ENCODE results near the gene PUSL1.

Gene PUSL1

DNA sequence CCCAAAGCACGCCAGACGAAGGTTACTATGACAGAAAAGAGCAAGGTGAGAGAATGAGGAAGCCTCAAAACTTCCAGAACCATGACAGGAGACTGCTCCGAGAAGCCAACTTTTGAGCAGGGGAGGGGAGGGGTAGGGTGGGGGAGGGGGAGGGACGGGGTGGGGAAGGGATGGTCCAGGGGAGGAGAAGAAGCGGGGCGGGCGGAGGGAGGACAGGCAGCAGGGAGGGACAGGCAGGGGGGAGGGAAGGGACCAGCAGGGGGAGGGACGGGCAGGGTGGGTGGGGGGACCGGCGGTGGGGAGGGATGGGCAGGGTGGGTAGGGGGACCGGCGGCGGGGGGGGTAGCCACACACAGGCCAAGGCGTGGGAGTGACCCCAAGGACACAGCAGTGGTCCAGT lies 14.0 kb downstream of the PUSL1 start:
- no peak for DNase-seq
- Histone ChIP-seq H3K36me3 (replicated peaks) (peaks cover 20% of the 10 kb centered on the region), H3K27me3 (replicated peaks) (no peaks in the 10 kb centered on the region), H3K4me3 (ENCODE audit: low read depth, low read length) (no peak overlapping the region), H3K27ac (no peak overlapping the region)
- in situ Hi-C loops (cut with HindIII; ENCODE audit: low pct_ligation_motif_present, low sequenced_read_pairs): no loop called here
- TF ChIP-seq, protein P1, sequence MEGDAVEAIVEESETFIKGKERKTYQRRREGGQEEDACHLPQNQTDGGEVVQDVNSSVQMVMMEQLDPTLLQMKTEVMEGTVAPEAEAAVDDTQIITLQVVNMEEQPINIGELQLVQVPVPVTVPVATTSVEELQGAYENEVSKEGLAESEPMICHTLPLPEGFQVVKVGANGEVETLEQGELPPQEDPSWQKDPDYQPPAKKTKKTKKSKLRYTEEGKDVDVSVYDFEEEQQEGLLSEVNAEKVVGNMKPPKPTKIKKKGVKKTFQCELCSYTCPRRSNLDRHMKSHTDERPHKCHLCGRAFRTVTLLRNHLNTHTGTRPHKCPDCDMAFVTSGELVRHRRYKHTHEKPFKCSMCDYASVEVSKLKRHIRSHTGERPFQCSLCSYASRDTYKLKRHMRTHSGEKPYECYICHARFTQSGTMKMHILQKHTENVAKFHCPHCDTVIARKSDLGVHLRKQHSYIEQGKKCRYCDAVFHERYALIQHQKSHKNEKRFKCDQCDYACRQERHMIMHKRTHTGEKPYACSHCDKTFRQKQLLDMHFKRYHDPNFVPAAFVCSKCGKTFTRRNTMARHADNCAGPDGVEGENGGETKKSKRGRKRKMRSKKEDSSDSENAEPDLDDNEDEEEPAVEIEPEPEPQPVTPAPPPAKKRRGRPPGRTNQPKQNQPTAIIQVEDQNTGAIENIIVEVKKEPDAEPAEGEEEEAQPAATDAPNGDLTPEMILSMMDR (IDR thresholded peaks at IDR 0.05; ENCODE audit: low read depth, low read length, missing control alignments): no peak

DNA sequence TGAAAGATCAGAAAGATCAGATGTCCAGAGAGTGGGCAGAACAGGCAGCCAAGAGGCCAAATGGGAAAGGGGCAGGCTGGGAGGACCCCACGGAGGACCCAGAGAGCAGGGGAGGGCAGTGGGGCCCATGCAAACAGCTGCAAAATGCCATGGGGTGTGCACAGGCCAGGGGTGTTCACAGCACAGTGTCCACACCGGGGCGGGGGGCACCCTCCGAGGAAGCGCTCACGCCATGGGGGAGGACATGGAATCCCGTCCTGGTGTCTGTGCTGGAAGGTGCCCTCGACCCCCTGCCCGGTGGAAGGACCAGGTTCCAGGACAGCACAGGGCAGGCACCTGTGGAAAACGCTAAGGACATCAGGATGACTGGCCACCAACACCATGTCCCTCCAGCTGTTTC lies 14.6 kb downstream of the PUSL1 start:
- TF ChIP-seq, protein P1 (IDR thresholded peaks at IDR 0.05; ENCODE audit: low read depth, low read length, missing control alignments): no peak
- H3K27ac ChIP-seq: no peak overlapping the region
- peaks cover 25% of the 10 kb centered on the region for H3K36me3 ChIP-seq (replicated peaks)
- in situ Hi-C loops (cut with HindIII; ENCODE audit: low pct_ligation_motif_present, low sequenced_read_pairs): no loop called here
- H3K27me3 ChIP-seq (replicated peaks): no peaks in the 10 kb centered on the region
- H3K4me3 ChIP-seq (ENCODE audit: low read depth, low read length): no peak overlapping the region
- DNase-seq: no peak

DNA sequence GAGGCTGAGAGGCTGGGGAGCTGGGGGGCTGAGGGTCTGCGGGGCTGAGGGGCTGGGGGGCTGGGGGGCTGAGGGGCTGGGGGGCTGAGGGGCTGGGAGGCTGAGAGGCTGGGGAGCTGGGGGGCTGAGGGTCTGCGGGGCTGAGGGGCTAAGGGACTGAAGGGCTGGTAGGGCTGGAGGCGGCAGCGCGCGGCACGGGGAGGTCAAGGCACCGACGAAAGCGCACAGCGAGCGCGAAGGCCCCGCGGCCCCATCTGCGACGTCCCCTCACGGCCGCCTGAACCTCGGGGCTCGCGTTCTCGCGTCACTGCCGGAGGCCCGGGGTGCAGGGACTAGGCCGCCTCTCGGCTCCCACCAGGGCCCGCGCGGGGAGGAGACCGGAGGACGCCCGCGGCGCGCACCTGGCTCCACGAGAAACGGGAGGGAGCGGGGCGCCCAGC lies 15.7 kb downstream of the PUSL1 start:
- Histone ChIP-seq H3K4me3 (ENCODE audit: low read depth, low read length) (peak overlapping the region; percentile 80), H3K36me3 (replicated peaks) (peaks cover 24% of the 10 kb centered on the region), H3K27me3 (replicated peaks) (no peaks in the 10 kb centered on the region), H3K27ac (peak overlapping the region; percentile 64)
- DNase-seq: no peak
- TF ChIP-seq, protein P1 (IDR thresholded peaks at IDR 0.05; ENCODE audit: low read depth, low read length, missing control alignments): no peak
- in situ Hi-C loops (cut with HindIII; ENCODE audit: low pct_ligation_motif_present, low sequenced_read_pairs): no loop called here

DNA sequence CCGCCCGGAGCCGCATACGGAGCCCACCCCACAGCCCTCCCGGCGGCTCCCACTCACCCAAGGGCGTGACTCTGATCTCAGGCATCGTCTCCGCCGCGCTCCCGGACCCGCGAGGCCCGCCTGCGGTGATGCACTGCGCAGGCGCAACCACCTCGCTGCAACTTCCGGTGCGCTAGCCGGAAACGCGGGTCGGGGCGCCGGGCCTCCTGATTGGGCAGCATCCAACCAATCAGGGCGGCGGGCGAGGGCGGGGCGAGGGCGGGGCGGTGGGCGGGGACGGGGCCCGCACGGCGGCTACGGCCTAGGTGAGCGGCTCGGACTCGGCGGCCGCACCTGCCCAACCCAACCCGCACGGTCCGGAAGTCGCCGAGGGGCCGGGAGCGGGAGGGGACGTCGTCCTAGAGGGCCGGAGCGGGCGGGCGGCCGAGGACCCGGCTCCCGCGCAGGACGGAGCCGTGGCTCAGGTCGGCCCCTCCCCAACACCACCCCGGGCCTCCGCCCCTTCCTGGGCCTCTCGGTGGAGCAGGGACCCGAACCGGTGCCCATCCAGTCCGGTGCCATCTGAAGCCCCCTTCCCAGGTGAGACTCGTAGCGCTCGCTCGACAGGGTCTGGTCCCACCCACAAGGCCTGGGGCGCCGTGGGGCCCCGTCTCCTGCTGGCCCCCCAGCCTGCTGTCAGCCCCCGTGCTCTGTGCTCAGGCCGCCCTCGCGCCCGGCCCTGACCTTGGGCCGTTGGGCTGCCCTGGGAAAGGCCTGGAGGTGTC lies 16.3 kb downstream of the PUSL1 start, which contains the start of the genes CPTP and INTS11:
Gene CPTP, plus strand, starts transcription at position 279 of the 764 bp plus-strand sequence. CDS start 2,109 bp downstream, outside the sequence.
Gene INTS11, minus strand, starts transcription at position 137 of the 764 bp plus-strand sequence. Its CDS starts 52 bp downstream, at position 85.
- Histone ChIP-seq H3K36me3 (replicated peaks) (peaks cover 20% of the 10 kb centered on the region), H3K27me3 (replicated peaks) (no peaks in the 10 kb centered on the region), H3K27ac (peak within 1 kb of the TSS; percentile 64), H3K4me3 (ENCODE audit: low read depth, low read length) (peak within 1 kb of the TSS; percentile 80)
- DNase-seq: peak; percentile 83
- in situ Hi-C loops (cut with HindIII; ENCODE audit: low pct_ligation_motif_present, low sequenced_read_pairs): no loop called here
- TF ChIP-seq, protein P1 (IDR thresholded peaks at IDR 0.05; ENCODE audit: low read depth, low read length, missing control alignments): no peak

DNA sequence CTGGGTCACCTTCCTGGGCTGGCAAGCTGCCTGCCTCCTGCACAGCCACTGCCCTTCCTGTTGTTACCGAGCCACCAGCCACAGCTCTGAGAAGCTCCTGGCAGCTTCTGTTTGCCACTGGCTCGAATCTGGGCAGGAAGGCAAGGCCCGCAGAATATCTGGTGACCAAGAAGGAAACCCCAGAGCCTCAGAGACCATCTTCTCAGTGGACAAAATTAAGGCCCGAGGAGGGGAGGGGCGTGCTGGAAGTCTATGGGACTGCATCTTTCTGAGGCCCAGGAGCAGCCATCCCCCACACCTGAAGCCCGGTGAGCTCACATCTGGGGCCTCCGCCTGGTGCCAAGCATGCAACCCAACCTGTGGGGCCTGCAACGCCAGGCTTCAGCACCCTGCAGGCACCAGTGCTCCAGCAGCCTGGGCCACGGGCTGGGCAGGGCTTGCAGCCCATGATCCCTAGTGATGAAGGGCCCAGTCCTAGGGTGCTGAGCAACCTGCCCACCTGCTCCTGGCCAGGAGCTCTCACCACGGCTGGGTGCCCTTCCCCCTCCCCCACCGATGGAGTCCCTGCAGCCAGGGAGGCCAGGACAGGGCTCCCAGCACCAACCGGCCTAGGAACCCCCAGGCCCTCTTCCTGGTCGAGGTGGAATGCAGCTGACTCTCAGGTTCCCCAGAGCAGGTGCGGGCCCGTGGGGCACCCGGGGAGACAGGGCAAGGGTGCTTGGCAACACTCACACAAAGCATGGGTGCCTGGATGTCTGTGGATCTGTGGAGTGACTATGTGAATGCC lies 17.1 kb downstream of the PUSL1 start:
- in situ Hi-C loops (cut with HindIII; ENCODE audit: low pct_ligation_motif_present, low sequenced_read_pairs): no loop called here
- DNase-seq: no peak
- H3K27me3 ChIP-seq (replicated peaks): no peaks in the 10 kb centered on the region
- H3K27ac ChIP-seq: peak overlapping the region; percentile 36
- peaks cover 15% of the 10 kb centered on the region for H3K36me3 ChIP-seq (replicated peaks)
- TF ChIP-seq, protein P1 (IDR thresholded peaks at IDR 0.05; ENCODE audit: low read depth, low read length, missing control alignments): no peak
- peak overlapping the region; percentile 80 for H3K4me3 ChIP-seq (ENCODE audit: low read depth, low read length)

All from brain microvascular endothelial cell (primary cell).